Osteoblast (primary cell): ENCODE measurements around the gene LATS1. TPM values are rescaled to one million over a fixed set of nuclear protein-coding genes. Genes with fewer than 3 reads are reported as not detected.
A peak's percentile ranks its signal among the peaks of the same experiment; 100 is the strongest.

ENCODE experiments used
- DNase-seq: peaks from one replicate; pipeline ENCODE4 v3.0.0; 2011; ENCODE audit warnings: low spot score, mixed read lengths; ENCODE audit not compliant: insufficient read length; ENCODE audit errors: missing footprints
- H2AFZ ChIP-seq: 2 replicates; pipeline ENCODE4 v1.6.0; 2011; ENCODE audit warnings: mild to moderate bottlenecking, low read length
- H3K27ac ChIP-seq: 2 replicates; pipeline ENCODE4 v1.5.1; 2011; ENCODE audit warnings: mild to moderate bottlenecking, low read depth, low read length, moderate library complexity
- H3K27me3 ChIP-seq: 2 replicates; pipeline ENCODE4 v1.6.0; 2012; ENCODE audit warnings: mild to moderate bottlenecking, control low read depth, inconsistent platforms, low read length, moderate library complexity; ENCODE audit not compliant: insufficient read depth
- H3K36me3 ChIP-seq: 2 replicates; pipeline ENCODE4 v1.5.1; 2011; ENCODE audit warnings: mild to moderate bottlenecking, low read length, control low read depth, moderate library complexity; ENCODE audit not compliant: insufficient read depth
- H3K4me1 ChIP-seq: 2 replicates; pipeline ENCODE4 v1.5.1; 2011; ENCODE audit warnings: mild to moderate bottlenecking, low read length, control low read depth, moderate library complexity; ENCODE audit not compliant: insufficient read depth
- H3K4me2 ChIP-seq: 2 replicates; pipeline ENCODE4 v1.6.0; 2011; ENCODE audit warnings: mild to moderate bottlenecking, low read length; ENCODE audit not compliant: insufficient read depth
- H3K4me3 ChIP-seq: fragments of 200-600 bp; sonication (generic); 3 replicates; pipeline ENCODE4 v1.5.1; 2012; ENCODE audit warnings: mild to moderate bottlenecking, low read length, inconsistent platforms; ENCODE audit not compliant: insufficient read depth
- H3K79me2 ChIP-seq: 2 replicates; pipeline ENCODE4 v1.6.0; 2012; ENCODE audit warnings: mild to moderate bottlenecking, low read length, control low read depth, inconsistent platforms; ENCODE audit not compliant: insufficient read depth
- H3K9me3 ChIP-seq: 2 replicates; pipeline ENCODE4 v1.5.1; 2011; ENCODE audit warnings: low read depth, low read length, control low read depth
- H4K20me1 ChIP-seq: 2 replicates; pipeline ENCODE4 v1.6.0; 2012; ENCODE audit warnings: mild to moderate bottlenecking, low read length, control low read depth; ENCODE audit not compliant: insufficient read depth
- total RNA-seq: library from RNA; depleted of rRNA; stranded (reverse); fragments of >200 nt; gene quantifications from 2 replicates; pipeline ENCODE4 v1.2.3, GENCODE V29; 2012
- TF ChIP-seq, protein P1 (sequence below): IDR thresholded peaks from 2 replicates; pipeline ENCODE4 v1.5.1; 2011; ENCODE audit warnings: mild to moderate bottlenecking, low read depth, low read length, moderate library complexity; ENCODE audit errors: extremely low read depth

Gene LATS1
- total RNA-seq, 1 donor = 25.0 TPM

DNA sequence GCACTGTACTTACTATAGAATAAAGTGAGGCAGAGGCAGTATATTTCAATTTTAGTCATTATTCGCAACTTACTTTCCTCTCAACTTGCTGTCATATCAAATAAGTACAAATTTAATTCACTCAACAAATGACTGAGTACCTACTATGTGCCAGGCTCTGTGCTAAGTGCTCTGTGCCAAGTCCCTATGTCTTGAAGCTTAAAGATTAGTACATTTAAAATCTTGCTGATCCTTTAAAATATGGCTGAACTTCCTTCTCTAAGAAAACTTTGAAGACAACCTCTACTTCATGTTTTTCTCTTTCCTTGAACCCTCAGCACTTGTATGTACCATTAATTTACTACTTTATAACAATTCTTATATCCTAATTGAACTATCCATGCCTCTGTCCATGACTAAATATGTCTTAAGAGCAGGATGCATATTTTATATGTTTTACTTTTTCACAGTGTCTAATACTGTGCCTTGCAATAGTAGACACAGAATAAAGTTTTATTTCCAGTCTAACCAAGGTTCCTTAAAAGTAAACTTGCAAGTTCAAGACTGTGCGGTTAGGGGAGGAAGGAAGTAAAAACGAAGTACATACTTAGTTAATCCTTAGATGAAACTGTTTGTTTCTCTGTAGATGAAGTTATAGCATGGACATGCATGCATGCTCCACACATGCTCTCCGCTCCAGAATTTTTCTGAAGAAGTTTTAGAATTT lies 10.0 kb upstream of the LATS1 start:
- Histone ChIP-seq H3K36me3 (peaks cover 41% of the 10 kb centered on the region), H3K9me3 (no peaks in the 10 kb centered on the region), H3K79me2 (no peaks in the 10 kb centered on the region), H4K20me1 (no peaks in the 10 kb centered on the region), H3K4me3 (no peak overlapping the region), H3K4me2 (no peak overlapping the region), H3K27ac (no peak overlapping the region), H3K4me1 (peaks cover 4% of the 10 kb centered on the region), H3K27me3 (no peaks in the 10 kb centered on the region), H2AFZ (no peak overlapping the region)
- peak; percentile 62 for DNase-seq
- TF ChIP-seq, protein P1, sequence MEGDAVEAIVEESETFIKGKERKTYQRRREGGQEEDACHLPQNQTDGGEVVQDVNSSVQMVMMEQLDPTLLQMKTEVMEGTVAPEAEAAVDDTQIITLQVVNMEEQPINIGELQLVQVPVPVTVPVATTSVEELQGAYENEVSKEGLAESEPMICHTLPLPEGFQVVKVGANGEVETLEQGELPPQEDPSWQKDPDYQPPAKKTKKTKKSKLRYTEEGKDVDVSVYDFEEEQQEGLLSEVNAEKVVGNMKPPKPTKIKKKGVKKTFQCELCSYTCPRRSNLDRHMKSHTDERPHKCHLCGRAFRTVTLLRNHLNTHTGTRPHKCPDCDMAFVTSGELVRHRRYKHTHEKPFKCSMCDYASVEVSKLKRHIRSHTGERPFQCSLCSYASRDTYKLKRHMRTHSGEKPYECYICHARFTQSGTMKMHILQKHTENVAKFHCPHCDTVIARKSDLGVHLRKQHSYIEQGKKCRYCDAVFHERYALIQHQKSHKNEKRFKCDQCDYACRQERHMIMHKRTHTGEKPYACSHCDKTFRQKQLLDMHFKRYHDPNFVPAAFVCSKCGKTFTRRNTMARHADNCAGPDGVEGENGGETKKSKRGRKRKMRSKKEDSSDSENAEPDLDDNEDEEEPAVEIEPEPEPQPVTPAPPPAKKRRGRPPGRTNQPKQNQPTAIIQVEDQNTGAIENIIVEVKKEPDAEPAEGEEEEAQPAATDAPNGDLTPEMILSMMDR = no peak

DNA sequence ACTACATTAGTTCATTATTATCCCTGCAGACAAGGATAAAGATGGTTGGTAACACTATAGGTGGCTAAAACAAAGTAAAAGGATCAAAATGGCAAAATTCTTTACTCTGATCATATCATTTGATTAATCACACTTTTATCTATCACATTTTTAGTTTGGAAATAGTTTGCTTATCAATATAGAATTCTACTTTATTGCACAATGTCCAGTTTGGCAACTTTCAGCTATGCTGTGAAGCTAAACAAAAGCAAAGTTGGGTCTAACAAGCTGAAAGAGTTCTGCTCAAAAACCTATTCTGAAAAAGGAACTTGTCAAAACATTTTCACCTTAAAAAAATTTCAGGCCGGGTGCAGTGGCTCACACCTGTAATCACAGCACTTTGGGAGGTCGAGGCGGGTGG lies 7.9 kb upstream of the LATS1 start:
- Histone ChIP-seq H3K4me1 (peaks cover 4% of the 10 kb centered on the region), H3K27me3 (no peaks in the 10 kb centered on the region), H3K4me2 (no peak overlapping the region), H2AFZ (no peak overlapping the region), H3K36me3 (peaks cover 33% of the 10 kb centered on the region), H3K79me2 (no peaks in the 10 kb centered on the region), H3K4me3 (no peak overlapping the region), H3K9me3 (no peaks in the 10 kb centered on the region), H3K27ac (no peak overlapping the region), H4K20me1 (no peaks in the 10 kb centered on the region)
- TF ChIP-seq, protein P1 = no peak
- DNase-seq = no peak

DNA sequence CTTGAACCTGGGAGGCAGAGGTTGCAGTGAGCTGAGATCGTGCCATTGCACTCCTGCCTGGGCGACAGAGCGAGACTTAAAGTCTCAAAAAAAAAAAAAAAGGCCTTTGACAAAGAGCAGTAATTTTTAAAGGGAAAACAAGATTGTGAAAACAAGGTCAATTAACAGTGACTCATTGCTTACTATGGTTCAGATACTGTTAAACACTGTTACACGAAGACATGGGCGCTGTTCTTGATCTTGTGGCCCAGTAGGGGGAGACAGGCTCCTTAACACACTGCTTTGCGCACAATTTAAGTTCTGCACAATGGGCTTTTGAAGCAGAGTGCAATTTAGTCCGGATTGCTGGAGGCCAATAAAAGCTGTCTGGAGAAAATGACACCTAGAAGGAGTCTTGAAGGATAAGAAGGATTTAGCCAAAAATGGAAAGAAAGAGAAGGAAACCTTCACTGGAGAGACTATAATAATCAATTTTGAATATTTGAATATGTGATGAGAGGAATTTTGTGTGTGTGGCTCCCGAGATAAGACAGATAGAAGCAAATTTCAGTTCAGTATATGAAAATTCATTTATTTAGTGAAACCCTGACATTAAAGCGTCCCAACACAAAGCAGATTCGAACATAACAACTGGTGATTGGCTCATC lies 6.0 kb upstream of the LATS1 start:
- H3K4me3 ChIP-seq = no peak overlapping the region
- TF ChIP-seq, protein P1 = peak; percentile 92

DNA sequence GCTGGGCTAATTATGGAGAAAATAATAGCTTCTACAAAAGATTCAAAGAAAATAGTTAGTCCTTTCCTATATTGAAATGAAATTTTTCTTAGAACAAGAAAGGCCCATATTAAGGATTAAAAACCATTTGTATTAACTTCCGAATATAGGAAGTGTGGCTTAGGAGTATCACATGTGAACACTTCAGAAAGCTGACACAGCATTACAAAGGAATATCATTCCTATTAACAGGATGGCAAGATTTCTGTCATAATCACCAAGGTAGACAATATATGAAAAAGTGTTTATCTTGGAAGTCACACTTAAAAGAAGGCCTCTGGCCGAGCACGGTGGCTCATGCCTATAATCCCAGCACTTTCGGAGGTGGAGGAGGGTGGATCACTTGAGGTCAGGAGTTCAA lies 5.4 kb upstream of the LATS1 start:
- DNase-seq = no peak
- no peaks in the 10 kb centered on the region for H3K27me3 ChIP-seq
- H3K9me3 ChIP-seq = no peaks in the 10 kb centered on the region
- no peak overlapping the region for H3K27ac ChIP-seq
- TF ChIP-seq, protein P1 = no peak
- H3K36me3 ChIP-seq = peaks cover 14% of the 10 kb centered on the region
- H3K4me1 ChIP-seq = peaks cover 9% of the 10 kb centered on the region
- no peak overlapping the region for H3K4me3 ChIP-seq
- no peaks in the 10 kb centered on the region for H4K20me1 ChIP-seq
- H3K79me2 ChIP-seq = peaks cover 5% of the 10 kb centered on the region
- no peak overlapping the region for H2AFZ ChIP-seq
- H3K4me2 ChIP-seq = no peak overlapping the region

More for the DNA sequence above, 6.0 kb upstream of the LATS1 start:
- Histone ChIP-seq H3K9me3 (no peaks in the 10 kb centered on the region), H2AFZ (no peak overlapping the region), H3K36me3 (peaks cover 18% of the 10 kb centered on the region), H3K4me1 (peaks cover 4% of the 10 kb centered on the region), H3K27ac (no peak overlapping the region), H4K20me1 (no peaks in the 10 kb centered on the region), H3K79me2 (no peaks in the 10 kb centered on the region), H3K4me2 (no peak overlapping the region), H3K27me3 (no peaks in the 10 kb centered on the region)
- DNase-seq = peak; percentile 89
